Muscle layer of colon (tissue), 2 donors: Measurements from ENCODE around the gene RHBDD2.
"Not testable (repeated sequence)": the region's sequence is repeated elsewhere in the genome, so short reads cannot be mapped to it uniquely, and the experiment has no call there.

Experiments
- H3K27ac ChIP-seq: one replicate; pipeline ENCODE4 v1.7.0; 2013; ENCODE audit warnings: low read depth, mild to moderate bottlenecking, low read length, moderate library complexity
- H3K27me3 ChIP-seq, 2 donors: one replicate each; pipeline ENCODE4 v1.7.0; 2013; ENCODE audit warnings: low read length in 2 of 2, mild to moderate bottlenecking in 2 of 2; ENCODE audit not compliant: insufficient read depth in 2 of 2, control insufficient read depth in 1 of 2
- H3K36me3 ChIP-seq: one replicate; pipeline ENCODE4 v1.7.0; 2013; ENCODE audit warnings: mild to moderate bottlenecking, low read length; ENCODE audit not compliant: insufficient read depth
- H3K4me1 ChIP-seq: one replicate; pipeline ENCODE4 v1.7.0; 2013; ENCODE audit warnings: mild to moderate bottlenecking, low read length; ENCODE audit not compliant: insufficient read depth
- H3K4me3 ChIP-seq, 2 donors: one replicate each; pipeline ENCODE4 v1.7.0; 2013; ENCODE audit warnings: low read length in 2 of 2, low read depth in 1 of 2, mild to moderate bottlenecking in 1 of 2, moderate library complexity in 1 of 2
- H3K9ac ChIP-seq: one replicate; pipeline ENCODE4 v1.7.0; 2013; ENCODE audit warnings: low read length
- H3K9me3 ChIP-seq: one replicate; pipeline ENCODE4 v1.7.0; 2013; ENCODE audit warnings: mild to moderate bottlenecking, low read length
- donor health status: abdominal sarcoma.
- donor health status: Adenocarcinoma of cecum.

RHBDD2 gene

DNA sequence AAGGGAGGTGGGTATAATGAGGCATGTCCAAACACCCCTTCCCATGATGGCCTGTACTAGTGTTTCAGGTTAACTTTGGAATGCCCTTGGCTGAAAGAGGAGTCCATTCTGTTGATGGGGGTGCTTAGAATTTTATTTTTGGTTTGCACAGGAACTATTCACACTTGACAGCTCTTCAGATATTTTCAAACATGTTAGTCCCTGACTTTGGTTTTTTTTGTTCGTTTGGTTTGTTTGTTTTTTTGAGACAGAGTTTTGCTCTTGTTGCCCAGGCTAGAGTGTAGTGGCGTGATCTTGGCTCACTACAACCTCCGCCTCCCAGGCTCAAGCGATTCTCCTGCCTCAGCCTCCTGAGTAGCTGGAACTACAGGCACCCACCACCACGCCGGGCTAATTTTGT lies 33.7 kb upstream of the RHBDD2 start:
- not testable (repeated sequence) for H3K27me3 ChIP-seq, H3K9me3 ChIP-seq, H3K9ac ChIP-seq, H3K4me3 ChIP-seq, H3K4me1 ChIP-seq, H3K36me3 ChIP-seq, H3K27ac ChIP-seq

DNA sequence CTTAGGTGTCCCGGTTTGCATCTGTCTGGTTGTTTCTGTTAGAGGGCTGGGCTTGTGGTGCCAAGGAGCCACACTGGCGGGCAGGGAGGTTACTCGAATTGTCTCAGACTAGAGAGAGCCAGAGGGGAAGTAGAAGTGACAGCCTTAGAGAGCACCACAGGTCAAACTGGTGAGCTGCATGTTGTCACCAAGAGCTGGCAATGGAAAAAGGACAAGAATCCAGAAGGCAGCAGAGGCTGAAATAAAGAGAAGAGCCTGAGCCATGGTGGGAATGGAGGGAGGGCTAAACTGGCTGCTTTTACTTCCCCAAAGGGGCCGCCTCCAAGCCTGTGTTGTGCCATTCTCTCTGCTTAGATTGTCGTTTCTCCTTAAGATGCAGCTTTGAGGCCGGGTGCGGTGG lies 31.1 kb upstream of the RHBDD2 start:
- Histone ChIP-seq H3K36me3 (no peaks in the 10 kb centered on the region), H3K4me1 (peaks cover 2% of the 10 kb centered on the region), H3K4me3 (no peak overlapping the region), H3K27ac (no peak overlapping the region), H3K27me3 (no peaks in the 10 kb centered on the region), H3K9ac (no peak overlapping the region), H3K9me3 (no peaks in the 10 kb centered on the region)

DNA sequence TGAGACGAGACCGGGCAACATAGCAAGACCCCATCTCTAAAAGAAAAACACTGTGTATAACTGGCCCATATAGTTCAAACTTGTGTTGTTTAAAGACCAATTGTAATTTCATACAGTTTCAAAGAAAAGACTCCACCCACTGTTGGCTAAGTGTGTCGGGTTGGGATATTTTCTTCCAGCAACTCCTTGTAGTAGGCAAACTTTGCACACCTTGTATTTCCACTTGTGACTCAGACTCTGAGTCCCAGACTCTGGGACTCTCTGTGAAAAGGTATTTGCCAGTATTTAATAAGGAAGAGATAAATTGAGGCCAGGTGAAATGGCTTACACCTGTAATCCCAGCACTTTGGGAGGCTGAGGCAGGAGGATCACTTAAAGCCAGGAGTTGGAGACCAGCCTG lies 29.3 kb upstream of the RHBDD2 start:
- Histone ChIP-seq H3K27ac (no peak overlapping the region), H3K4me1 (no peaks in the 10 kb centered on the region), H3K4me3 (no peak overlapping the region), H3K9ac (no peak overlapping the region), H3K9me3 (no peaks in the 10 kb centered on the region), H3K36me3 (no peaks in the 10 kb centered on the region), H3K27me3 (no peaks in the 10 kb centered on the region)

DNA sequence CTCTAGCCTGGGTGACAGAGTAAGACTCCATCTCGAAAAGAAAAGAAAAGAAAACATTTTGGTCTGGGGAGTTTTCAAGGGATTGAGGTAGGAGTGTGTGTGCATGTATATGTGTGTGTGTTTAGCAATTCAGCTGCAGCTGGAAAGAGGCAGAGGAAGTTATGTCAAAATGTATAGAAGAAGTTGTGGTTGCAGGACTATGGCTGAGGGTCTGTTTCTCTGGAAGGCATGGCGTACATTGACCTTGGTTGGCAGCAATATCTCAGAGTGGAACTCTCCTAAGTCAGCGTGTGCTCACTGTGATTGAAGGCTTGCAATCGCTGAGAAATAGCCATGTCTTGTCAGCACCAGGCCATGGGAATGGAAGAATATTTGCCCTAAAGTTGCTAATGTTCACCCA lies 28.6 kb upstream of the RHBDD2 start:
- H3K4me1 ChIP-seq = no peaks in the 10 kb centered on the region
- H3K36me3 ChIP-seq = no peaks in the 10 kb centered on the region
- no peak overlapping the region for H3K9ac ChIP-seq
- no peaks in the 10 kb centered on the region for H3K9me3 ChIP-seq
- no peak overlapping the region for H3K4me3 ChIP-seq
- H3K27me3 ChIP-seq = no peaks in the 10 kb centered on the region
- H3K27ac ChIP-seq = no peak overlapping the region

DNA sequence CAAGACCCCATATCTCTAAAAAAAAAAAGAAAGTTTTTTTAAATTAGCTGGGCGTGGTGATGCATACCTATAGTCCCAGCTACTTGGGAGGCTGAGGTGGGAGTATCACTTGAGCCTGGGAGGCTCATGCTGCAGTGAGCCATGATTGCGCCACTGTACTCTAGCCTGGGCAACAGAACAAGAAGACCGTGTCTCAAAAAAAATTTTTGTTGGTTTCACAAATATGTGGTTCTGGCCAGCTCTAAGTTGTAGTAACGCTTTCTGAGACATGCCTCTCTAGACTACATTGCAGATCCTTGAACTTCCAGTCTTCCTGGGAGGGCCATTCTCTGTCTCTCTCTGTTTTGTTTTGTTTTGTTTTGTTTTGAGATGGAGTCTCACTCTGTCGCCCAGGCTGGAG lies 24.6 kb upstream of the RHBDD2 start:
- no peaks in the 10 kb centered on the region for H3K36me3 ChIP-seq
- H3K27ac ChIP-seq = no peak overlapping the region
- no peak overlapping the region for H3K4me3 ChIP-seq
- H3K9me3 ChIP-seq = no peaks in the 10 kb centered on the region
- H3K27me3 ChIP-seq = no peaks in the 10 kb centered on the region
- H3K4me1 ChIP-seq = no peaks in the 10 kb centered on the region
- no peak overlapping the region for H3K9ac ChIP-seq

DNA sequence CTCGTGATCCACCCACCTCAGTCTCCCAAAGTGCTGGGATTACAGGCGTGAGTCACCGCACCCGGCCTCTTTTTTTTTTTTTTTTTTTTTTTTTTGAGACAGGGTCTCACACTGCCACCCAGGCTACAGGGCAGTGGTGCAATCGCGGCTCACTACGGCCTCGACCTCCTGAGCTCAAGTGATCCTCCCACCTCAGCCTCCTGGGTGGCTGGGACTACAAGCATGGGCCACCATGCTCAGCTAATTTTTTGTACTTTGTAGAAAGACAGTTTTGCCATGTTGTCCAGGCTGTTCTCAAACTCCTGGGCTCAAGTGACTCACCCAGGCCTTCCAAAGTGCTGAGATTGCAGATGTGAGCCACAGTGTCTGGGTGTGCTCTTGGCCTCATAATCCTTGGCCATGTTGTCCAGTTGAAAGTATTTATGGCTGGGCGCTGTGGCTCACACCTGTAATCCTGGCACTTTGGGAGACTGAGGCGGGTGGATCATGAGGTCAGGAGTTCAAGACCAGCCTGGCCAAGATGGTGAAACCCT lies 24.0 kb upstream of the RHBDD2 start:
- not testable (repeated sequence) for H3K9ac ChIP-seq, H3K36me3 ChIP-seq, H3K9me3 ChIP-seq, H3K4me3 ChIP-seq, H3K27me3 ChIP-seq, H3K4me1 ChIP-seq, H3K27ac ChIP-seq

DNA sequence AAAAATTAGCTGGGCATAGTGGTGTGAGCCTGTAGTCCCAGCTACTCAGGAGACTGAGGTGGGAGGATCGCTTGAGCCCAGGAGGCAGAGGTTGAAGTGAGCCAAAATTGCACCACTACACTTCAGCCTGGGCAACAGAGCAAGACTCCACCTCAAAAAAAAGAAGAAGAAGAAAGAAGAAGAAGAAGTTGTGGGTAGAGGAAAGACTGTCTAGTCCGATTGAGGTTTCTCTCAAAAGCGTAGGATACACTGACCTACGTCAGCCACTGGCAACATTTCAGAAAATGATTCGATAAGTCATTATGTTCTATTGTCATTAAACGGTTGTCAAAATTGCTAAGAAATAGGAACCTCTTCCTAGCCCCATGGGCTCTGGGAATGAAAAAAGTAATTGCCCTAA lies 22.3 kb upstream of the RHBDD2 start:
- Histone ChIP-seq H3K4me1 (no peaks in the 10 kb centered on the region), H3K4me3 (no peak overlapping the region), H3K9me3 (no peaks in the 10 kb centered on the region), H3K9ac (no peak overlapping the region), H3K27me3 (no peaks in the 10 kb centered on the region), H3K36me3 (no peaks in the 10 kb centered on the region), H3K27ac (no peak overlapping the region)

DNA sequence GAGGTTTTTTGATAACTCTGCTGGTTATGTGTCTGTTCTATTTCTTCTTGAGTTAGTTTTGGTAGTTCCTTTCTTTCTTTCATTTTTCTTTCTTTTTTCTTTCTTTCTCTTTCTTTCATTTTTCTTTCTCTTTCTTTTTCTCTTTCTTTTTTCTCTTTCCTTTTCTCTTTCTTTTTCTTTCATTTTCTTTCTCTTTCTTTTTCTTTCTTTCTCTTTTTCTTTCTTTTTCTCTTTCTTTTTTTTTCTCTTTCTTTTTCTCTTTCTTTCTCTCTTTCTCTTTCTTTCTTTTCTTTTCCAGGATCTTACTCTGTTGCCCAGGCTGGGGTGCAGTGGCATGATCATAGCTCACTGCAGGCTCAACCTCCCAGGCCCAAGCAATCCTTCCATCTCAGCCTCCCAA lies 20.4 kb upstream of the RHBDD2 start:
- Histone ChIP-seq H3K36me3 (no peaks in the 10 kb centered on the region), H3K9me3 (no peaks in the 10 kb centered on the region), H3K27me3 (no peaks in the 10 kb centered on the region), H3K4me1 (no peaks in the 10 kb centered on the region), H3K4me3 (no peak overlapping the region), H3K27ac (no peak overlapping the region), H3K9ac (no peak overlapping the region)

DNA sequence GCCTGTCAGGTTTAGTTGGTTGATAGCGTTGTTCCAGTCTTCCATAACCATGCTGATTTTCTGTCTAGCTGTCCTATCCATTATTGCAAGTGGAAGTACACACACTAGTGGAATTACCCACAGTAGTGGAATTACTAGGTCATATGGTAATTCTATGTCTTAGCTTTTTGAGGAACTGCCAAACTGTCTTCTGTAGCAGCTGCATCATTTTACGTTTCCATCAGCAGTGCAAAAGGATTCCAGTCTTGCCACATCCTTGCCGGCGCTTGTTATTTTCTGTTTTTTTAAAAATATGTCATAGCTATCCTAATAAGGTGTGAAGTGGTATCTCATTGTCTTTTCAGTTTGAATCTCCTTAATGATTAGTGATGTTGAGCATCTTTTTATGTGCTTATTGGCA lies 17.2 kb upstream of the RHBDD2 start:
- no peak overlapping the region for H3K4me3 ChIP-seq
- H3K9ac ChIP-seq = no peak overlapping the region
- no peaks in the 10 kb centered on the region for H3K9me3 ChIP-seq
- H3K27ac ChIP-seq = no peak overlapping the region
- H3K4me1 ChIP-seq = peaks cover 5% of the 10 kb centered on the region
- no peaks in the 10 kb centered on the region for H3K27me3 ChIP-seq
- H3K36me3 ChIP-seq = no peaks in the 10 kb centered on the region

DNA sequence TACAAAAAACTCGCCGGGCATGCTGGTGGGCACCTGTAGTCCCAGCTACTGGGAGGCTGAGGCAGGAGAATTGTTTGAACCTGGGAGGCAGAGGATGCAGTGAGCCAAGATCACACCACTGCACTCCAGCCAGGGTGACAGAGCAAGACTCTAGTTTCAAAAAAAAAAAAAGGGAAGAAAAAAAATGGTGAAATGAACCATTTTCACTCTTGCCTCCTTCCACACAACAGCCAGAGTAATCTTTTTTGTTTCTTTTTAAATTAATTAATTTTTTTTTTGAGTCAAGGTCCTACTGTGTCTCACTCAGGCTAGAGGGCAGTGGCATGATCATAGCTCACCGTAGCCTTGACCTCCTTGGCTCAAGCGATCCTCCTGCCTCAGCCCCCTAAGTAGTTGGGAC lies 14.6 kb upstream of the RHBDD2 start:
- H3K9ac ChIP-seq, H3K27me3 ChIP-seq, H3K4me3 ChIP-seq, H3K36me3 ChIP-seq, H3K9me3 ChIP-seq, H3K4me1 ChIP-seq, H3K27ac ChIP-seq: not testable (repeated sequence)

DNA sequence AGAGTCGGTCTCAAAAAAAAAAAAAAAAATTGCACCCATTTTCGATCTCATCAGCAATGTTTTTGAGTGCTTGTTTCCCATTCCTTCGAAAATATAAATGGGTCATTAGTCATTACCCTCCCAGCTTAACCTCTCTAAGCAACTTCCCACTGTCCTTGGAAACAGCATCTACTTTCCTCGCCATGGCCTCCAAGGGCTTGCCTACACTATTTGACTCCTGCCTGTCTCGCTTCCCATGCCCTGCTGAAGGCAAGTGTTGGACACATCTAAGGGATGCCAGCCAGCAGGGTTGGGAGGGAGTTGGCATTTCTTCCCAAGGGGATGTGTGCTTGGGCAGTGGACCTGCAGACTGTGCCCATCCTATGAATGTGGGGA lies 12.7 kb upstream of the RHBDD2 start:
- peaks cover 5% of the 10 kb centered on the region for H3K4me1 ChIP-seq
- H3K4me3 ChIP-seq = no peak overlapping the region
- no peak overlapping the region for H3K27ac ChIP-seq
- no peaks in the 10 kb centered on the region for H3K9me3 ChIP-seq
- H3K36me3 ChIP-seq = no peaks in the 10 kb centered on the region
- no peaks in the 10 kb centered on the region for H3K27me3 ChIP-seq
- no peak overlapping the region for H3K9ac ChIP-seq

DNA sequence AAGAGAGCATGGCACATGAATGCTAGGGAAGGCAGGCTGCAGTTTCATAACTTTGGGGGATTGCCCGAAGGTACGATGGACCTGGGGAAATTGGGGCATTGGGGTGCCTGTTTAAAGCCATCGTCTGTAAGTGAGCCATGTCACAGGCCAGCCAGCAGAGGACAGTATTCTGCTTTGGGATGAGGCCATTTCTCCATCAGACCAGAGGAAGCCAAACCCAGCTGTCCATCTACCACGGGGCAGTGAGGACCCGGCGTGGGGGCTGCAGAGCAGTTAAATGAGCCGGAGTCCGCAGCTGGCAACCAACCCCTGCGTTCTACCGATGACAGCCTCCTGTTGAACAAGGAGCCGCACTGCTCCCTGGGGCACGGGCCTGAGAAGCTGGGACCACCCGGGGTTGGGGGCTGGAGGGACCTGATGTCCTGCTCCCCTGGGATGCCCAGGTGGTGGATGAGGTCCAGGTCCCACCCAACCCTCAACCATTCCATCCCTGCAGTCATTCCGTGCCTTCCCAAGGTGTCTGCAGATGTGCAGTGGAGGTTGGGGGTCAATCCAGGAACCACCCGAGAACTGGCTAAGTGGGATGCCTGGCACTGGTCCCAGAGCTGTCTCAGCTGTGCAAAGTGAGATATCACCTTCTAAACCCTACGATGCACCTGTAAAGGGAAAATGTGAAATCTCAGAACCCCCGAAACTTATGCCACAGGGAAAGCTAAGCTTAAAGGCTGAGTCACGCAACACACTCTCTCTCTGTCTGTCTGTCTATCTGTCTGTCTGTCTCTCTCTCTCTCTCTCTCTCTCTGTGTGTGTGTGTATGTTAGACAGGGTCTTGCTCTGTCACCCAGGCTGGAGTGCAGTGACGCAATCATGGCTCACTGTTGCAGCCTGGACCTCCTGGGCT lies 12.1 kb upstream of the RHBDD2 start:
- H3K36me3 ChIP-seq = no peaks in the 10 kb centered on the region
- no peak overlapping the region for H3K27ac ChIP-seq
- H3K4me3 ChIP-seq = no peak overlapping the region
- H3K9me3 ChIP-seq = no peaks in the 10 kb centered on the region
- no peaks in the 10 kb centered on the region for H3K27me3 ChIP-seq
- H3K4me1 ChIP-seq = peaks cover 5% of the 10 kb centered on the region
- no peak overlapping the region for H3K9ac ChIP-seq
